Glomerular visceral epithelial cell (primary cell): ENCODE measurements around the gene SLC16A9.
A peak's percentile ranks its signal among the peaks of the same experiment; 100 is the strongest.
"Not testable (repeated sequence)": the region's sequence is repeated elsewhere in the genome, so short reads cannot be mapped to it uniquely, and the experiment has no call there.

Experiments
- DNase-seq: peaks from one replicate; pipeline ENCODE4 v3.0.0-alpha.2; 2016; ENCODE audit errors: extremely low spot score

Gene SLC16A9

DNA sequence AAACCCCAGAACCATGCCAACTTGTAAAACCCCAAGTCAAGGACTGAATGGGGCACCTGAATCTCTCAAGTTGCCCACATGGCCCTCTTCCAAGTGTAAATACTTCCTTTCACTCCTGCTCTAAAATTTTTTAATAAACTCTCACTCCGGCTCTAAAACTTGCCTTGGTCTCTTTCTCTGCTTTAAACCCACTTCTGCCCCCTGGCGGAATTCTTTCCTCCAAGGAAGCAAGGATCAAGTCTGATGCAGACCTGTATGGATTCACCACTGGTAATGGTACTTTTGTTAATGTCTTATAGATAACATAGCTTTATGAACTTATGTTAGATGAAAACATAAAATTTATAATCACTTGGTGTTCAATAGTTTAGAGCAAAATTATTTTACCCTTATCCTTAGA is 33.8 kb downstream of the SLC16A9 start:
- DNase-seq, result no peak

DNA sequence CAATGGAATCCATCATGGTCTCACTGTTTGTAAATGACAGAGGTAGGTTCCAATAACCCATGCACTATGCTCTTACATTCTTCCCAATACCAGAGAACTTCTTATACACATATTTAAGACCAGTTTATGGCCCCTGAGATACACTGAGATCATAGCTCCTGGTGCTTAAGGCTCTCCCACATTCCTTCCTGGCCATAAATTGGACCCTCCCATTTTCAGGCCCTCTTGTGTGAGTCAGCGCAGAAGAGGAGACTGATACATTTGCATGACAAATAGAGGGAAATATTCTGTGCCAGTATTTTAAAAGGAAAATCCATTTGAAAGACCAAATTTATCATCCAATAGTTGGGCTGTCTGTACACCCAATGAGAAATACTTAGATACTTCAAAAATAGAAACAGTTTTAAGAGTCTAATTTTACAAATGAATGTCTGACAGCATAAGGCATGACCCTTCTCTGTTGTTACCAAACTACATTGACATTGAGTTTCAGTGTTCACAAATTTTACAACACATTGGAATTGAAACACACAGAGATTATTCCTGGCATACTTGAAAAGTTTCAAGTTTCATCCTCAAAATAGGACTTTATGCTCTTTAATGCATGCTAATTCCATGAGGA is 35.3 kb downstream of the SLC16A9 start:
- DNase-seq, result peak; percentile 40

DNA sequence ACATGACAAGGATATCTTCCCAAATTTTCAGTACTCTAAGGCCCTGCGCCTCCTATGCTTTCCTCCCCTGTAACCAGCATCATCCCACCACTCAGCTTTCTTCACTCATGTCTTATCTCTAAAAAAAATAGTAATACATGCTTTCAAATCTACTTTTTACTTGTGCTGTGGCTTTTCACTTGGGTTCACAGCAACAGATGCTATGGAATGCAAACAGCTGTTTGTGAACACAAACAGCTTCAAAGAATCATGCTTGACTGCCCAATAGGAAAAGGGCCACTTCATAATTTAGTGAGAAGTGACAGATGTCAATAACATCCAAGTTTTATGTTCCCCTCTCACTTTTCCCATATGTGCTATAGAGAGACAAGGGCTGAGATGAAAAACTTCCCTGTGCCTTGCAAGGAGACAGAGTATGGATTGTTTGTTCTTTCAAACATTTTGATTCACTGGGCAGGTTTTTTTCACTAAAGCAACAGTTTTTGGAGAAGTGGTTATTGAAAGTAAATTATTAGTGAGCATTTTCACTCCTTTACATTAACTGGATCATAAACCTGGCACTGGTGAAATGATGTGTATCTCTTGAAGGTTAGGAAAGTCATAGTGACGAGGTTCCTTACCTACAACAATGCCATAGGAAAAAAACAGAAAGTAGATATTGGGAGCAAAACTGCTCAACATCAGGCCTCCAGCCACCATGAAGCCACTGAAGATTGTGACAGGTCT is 37.3 kb downstream of the SLC16A9 start:
- DNase-seq, result no peak

DNA sequence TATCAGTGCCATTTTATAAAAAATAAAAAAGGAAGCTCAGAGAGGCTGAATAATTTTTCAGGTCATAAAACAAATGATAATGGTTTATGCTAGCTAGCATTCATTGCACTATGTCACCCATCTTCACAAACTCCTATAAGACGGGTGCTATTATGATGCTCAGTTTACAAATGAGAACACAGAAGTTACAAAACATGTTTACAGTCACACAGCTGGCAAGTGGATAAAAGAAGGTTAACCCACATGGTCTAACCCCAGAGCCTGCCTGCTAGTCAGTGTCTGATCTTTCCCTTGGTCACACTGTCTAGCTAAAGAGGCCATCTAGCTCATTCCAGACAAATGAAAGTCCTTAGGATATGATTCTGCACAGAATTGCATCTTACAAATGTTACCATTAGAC is 39.4 kb downstream of the SLC16A9 start:
- no peak for DNase-seq

DNA sequence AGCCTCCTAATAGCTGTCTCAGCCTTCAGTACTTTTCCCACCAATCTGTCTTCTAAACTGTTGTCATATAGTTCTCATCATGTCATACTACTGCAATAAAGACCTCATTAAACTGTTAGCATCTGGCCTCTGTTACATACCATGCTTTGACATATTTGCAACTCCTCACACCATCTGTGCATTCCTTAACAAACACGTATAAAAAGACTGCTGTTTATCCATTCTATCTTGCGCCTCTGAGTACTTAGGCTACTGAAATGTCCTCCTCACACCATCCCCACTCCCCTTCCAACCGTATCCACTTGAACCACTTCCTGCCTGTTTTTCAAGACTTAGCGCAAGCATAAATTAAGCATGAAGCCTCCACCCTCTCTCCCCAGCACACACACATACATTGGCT is 41.6 kb downstream of the SLC16A9 start:
- no peak for DNase-seq

DNA sequence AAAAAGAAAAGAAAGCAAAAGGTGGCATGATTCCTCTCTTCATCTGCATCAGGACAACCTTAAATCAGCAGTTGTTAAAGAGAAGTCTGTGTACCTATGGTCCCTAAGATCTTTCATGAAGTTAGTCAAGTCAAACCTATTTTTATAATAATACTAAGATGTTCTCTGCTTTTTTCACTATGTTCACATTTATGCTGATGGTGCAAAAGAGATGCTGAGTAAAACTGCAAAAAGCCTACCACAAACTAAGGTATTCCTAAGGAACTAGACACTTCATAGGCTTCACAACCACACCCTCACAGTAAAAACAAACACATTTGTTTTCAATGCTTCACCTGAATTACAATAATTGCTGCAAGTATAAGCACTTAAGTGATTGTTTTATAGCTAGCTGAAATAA is 43.3 kb downstream of the SLC16A9 start:
- no peak for DNase-seq

DNA sequence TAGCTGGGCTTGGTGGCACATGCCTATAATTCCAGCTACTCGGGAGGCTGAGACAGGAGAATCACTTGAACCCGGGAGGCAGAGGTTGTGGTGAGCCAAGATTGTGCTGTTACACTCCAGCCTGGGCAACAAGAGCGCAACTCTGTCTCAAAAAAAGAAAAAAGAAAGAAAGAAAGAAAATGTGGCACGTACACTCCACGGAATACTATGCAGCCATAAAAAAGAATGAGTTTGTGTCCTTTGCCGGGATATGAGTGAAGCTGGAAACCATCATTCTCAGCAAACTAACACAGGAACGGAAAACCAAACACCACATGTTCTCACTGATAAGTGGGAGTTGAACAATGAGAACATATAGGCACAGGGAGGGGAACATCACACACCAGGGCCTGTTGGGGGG is 46.4 kb downstream of the SLC16A9 start:
- DNase-seq, result not testable (repeated sequence)

DNA sequence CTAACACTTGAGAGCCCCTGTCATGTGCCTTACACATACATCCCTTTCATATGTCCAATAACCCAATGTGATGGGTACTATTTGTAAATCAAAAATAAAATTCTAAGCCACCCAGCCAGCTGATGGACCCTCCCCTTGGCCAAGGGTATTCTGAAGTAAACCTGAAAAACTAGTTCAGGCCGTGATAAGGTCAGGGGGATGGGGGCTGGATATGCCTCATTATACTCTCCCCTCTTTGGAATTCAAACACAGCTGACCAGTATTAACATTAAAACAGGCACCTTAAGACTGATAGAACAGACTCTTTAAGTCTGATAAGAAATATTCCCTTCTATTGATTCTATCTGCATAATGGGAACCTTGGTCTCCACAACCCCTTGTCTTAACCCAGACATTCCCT is 51.9 kb downstream of the SLC16A9 start:
- no peak for DNase-seq

DNA sequence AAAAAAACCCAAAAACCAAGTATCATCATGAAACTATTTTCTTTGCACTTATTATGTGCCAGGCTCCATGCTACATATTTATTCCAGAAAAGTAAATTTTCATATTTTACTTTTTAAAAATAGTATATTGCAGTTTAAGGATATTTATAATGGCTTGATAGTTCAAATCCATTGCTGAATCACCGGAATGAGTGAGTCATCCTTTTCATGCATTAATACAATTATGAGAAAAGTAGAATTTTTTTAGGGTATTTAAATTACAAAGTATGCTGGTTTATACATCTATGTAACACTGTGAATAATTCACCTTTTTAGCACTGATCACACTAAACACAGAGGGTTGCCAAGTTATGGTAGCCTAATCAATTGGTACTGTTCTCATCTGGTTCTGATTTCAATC is 54.3 kb downstream of the SLC16A9 start:
- no peak for DNase-seq

DNA sequence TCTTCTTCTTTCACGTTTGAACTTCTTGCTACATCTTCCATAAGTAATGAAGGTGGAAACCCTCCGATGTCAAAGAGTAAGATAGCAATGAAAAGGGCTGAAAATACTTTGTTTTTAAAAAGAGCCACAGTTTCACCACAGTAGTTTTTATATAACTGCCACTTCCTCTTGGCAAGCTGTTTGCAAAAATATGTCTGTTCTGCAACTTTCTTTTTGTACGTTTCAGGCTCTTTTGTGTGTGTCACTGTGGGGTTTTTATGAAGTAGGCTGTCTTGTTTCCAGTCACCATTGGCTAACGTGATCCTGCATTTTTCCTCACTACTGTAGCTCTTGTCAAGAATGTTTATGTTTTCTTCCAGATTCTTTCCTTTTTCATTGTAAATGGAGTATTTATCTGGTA is 55.6 kb downstream of the SLC16A9 start:
- no peak for DNase-seq

DNA sequence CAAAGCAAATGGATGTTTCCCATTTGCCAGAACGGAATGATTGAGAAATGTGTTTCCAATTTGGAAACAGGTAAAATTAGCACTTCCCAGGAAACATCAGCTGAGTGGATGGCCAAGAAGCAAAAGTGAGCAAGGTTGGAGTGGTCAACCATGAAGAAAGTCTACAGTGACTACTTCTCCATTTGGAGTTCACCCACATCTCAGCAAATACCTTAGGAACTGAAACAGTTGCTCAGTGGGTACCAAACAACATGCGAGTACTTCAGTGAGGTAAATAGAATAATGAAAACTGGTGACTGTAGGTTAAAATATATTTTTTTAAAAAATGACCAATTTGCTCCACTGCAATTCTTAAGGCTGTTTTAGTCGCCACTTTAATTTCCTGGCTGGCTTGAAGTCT is 57.7 kb downstream of the SLC16A9 start:
- no peak for DNase-seq

DNA sequence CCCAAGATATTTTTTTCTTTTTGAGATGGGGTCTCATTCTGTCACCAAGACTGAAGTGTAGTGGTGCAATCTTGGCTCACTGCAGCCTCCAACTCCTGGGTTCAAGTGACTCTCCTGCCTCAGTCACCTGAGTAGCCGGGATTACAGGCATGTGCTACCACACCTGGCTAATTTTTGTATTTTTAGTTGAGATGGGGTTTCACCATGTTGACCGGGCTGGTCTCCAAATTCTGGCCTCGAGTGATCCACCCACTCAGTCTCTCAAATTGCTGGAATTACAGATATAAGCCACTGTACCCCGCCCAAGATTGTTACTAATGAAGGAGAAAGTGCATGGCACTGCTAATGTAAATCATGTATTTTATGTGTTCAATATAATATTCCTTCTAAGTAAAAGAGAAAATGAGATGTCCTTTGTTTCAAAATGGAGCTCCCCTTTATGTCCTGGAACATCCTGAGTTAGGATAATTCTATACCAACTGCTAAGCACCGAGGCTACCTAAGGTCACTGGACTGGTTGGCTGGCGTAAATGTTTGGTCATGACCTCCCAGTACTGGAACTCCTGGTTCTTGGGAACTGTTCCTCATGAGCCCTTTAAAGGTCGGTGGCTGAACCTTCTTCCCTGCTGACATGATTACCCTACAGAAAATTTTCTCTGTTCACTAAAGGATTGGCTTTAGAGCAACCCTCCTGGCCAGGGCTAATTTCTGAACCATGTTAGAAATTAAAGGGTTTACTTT is 59.9 kb downstream of the SLC16A9 start:
- DNase-seq, result no peak

DNA sequence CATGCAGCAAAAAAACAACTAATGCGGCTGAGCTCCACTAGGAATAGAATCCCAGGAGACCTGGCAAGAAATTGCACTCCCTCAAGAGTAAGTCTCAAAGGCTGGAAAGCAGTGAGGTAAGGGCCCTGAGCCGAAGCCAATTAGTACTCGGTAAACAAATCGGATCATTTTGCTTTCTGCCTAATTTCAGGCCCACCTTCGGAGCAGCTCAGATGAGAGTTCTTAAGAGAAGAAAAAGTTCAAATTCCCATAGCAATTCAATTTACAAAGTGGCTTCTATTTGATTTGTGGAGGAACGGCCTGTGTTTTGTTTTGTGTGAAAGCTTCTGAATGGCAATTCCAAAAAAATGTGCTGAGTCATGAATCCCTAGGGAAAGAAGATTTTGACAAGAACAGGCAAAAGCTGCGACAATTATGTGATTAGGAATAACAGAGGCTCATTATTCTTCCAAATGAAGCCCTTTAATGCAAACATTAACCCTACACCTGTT is 60.9 kb downstream of the SLC16A9 start:
- no peak for DNase-seq

DNA sequence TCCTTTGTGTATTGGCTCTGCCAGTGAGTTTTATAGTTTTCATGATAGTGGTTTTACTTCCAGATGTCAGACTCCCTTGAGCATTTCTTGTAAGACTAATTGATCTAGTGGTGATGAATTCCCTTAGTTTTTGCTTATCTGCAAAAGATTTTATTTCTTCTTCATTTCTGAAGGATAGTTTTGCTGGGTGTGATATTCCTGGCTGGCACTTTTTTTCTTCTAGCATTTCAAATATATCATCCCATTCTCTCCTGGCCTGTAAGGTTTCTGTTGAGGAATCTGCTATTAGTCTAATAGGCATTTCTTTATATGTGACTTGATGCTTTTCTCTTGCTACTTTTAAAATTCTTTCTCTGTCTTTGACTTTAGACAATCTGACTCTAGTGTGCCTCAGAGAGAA is 64.8 kb downstream of the SLC16A9 start:
- no peak for DNase-seq

DNA sequence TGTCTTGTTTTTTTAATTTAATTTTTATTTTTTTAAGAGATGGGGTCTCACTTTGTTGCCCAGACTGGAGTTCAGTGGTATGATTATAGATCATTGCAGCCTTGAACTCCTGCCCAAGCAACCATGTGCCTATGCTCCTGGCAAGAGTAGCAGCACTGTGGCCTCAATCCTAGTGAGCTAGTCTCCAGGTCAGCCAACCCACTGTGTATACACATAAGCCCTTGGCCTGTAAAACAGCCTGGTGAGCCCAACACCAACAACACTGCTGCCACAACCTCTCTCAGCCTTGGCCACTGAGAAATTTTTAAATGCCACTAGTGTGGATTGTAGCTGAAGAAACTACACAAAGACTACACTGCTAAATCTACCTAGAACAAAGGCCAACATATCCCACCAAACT is 68.0 kb downstream of the SLC16A9 start:
- not testable (repeated sequence) for DNase-seq

DNA sequence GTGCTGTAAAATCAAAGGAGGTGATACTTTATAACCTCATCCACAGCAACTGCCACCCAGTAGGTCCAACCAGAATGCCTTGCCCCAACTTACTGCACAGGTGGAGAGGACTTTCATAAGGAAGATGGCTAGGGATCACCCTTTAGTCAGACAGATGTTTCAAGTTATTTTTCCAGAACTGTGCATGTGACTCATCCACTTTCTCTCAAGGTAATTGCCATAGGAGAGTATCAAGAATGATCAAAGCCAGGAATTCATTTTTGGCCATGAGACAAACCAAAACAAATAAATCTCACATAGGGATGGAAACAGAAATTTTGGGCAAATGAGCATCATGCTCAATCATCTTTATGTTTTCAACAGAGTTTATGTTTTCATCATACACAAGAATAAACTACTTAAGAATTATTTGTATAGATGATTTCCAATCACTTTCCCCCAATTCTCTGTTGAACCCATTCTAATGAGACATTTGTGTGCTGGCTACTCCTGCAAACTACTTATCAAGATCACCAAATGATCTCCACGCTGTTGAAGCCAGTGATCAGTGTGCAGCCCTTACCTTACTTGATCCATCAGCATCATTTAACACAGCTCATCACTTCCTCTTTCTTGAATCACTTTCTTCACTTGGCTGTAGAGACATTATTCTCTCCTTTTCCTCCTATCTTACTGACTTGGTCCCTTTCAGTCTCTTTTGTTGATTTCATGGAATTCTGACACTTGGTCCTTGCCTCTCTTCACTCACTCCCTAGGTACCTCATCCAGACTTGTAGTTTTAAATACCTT is 74.0 kb downstream of the SLC16A9 start:
- DNase-seq, result no peak

DNA sequence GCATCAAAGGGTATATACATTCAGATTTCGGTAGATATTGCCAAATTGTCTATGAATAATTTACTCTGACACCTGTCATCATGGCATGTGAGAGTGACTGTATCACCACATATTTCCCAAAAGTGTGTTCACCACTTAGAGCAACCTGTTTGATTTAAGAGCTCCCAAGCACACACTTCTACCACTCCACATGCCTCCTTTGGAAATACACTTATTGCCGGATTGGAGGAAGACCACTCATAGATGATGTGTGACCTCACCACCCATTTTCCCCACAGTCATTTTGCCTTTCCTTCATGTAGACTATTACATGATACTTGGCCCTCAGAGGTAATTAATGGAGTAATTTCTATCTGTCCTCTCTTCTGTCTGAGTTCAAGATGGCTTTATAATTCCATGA is 75.5 kb downstream of the SLC16A9 start:
- no peak for DNase-seq

DNA sequence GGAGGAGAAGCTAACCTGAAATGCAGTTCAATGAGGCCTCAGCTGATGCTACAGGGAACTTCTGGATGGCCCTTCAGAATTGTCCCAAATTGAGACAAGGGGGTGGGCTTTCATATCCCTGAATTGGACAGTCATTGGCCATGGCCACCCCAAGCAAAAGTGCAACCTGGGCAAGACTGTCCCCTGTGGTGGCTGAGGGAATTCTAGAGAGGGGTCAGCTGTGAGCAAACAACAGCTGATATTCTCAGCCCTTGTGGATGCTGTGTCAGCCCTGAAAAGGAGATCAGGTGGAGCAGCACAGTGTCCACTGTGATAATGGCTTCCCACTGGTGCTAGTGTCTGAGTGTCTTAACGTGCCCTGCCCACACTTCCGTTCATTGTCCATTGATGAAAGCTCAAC is 76.6 kb downstream of the SLC16A9 start:
- DNase-seq, result no peak

DNA sequence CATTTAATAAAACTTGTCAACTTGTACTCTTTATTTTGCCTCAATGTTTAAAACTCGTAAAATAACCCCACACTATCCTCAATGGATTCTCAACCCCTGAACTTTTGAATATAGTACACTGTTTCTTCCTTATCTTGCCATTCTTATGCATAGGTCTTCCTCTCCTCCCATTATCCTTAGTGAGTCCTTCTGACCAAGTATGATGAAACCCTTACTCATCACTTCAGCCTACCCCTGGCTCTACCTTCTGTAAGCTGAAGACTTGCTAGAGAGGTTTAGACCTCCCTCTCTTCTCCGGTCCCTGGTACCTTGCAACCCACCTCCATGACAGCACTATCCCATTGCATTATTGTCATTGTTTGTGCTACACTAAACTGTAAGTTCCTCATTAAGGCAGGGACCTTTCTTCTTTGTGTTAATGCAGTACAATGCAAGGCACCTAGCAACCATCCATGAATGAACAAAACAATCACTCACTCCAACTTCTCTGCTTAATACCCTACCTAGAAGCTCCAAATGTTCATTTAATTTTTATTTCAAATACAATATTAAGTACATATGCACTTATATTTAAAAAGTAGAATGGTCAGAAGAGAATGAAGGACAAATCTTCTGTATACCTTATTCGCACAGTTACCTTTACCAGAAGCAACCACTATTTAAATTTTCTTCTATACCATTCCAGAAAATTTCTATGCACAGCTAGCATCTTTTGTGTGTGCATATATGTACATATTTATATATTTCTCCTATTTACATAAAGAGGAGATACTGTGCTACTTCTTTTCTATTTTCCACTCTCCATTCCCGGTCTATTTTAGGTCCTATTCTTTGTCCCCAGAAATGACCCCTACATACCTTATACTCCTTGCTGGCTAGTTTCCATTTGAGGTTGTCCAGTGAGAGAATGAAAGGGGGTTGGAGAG is 77.5 kb downstream of the SLC16A9 start:
- no peak for DNase-seq

DNA sequence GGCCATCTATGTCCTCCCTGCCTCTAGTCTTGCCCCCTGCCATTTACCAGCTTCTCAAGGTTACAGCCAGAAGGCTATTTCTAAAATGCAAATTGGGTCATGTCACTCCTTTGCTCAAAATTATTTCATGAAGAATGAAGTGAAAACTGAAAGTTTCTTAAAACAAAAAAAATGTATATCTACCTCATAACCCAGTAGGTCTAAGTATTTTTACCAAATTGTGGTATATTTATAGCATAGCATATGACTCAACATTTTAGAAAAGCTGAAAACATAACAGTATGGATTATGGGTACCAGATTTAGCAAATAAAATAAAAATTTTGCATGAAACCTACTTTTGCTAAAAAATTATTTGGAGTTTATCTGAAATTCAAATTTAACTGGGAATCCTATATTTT is 78.4 kb downstream of the SLC16A9 start:
- DNase-seq, result no peak

DNA sequence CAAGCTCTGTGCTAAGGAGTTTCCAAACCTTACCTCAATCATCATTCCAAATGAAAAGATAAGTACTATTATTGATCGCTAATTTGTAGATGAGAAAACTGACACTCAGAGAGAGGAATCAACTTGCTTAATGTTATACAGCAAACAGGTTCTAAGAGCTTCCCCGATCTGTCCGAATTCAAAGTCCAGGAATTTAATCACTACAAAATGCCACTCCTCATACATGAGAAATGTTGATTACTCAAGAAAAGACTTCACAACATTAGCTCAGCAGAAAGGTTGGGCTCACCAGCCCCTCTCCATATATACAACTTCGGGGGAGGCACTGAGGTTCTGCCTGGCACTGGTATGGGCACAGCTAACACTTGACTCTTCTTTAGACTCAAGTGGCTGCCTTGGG is 80.7 kb downstream of the SLC16A9 start:
- DNase-seq, result no peak
